GM12878 (cell line): ENCODE measurements around the gene METTL1. TPM values are rescaled to one million over a fixed set of nuclear protein-coding genes. Genes with fewer than 3 reads are reported as not detected.

ENCODE experiments used
- BHLHE40 ChIP-seq, 2 experiments: fragments of 450-650 bp in 1 of 2; IDR thresholded peaks; 2 replicates each; pipeline ENCODE4 v1.6.1; 2011 to 2017; ENCODE audit warnings: low read depth in 2 of 2, borderline replicate concordance in 1 of 2, improper control_type of control experiment in 1 of 2, low read length in 1 of 2, mild to moderate bottlenecking in 1 of 2
- GABPA ChIP-seq: IDR thresholded peaks from 2 replicates; pipeline ENCODE4 v1.6.1; 2014; ENCODE audit warnings: antibody characterized with exemption, low read depth, mild to moderate bottlenecking, inconsistent platforms
- JUND ChIP-seq: IDR thresholded peaks from 2 replicates; pipeline ENCODE4 v1.6.1; 2012; ENCODE audit warnings: low read depth, mild to moderate bottlenecking, low read length, improper control_type of control experiment, moderate library complexity
- MXI1 ChIP-seq: fragments of 150-350 bp; IDR thresholded peaks from 2 replicates; pipeline ENCODE4 v1.6.1; 2011; ENCODE audit warnings: low read depth, mild to moderate bottlenecking, inconsistent platforms, low read length, improper control_type of control experiment
- ZNF24 ChIP-seq: fragments of 450-650 bp; IDR thresholded peaks from 2 replicates; pipeline ENCODE4 v1.6.1; 2017; ENCODE audit warnings: antibody characterized with exemption, mild to moderate bottlenecking
- polyA plus RNA-seq, 11 experiments: library from polyadenylated mRNA; depleted of rRNA in 4 of 11; unstranded in 6 of 11; stranded (reverse) in 5 of 11; fragments of >200 nt; fragmentation: Nextera tagmentation in 4 of 11; fragmentation: Illumina TruSeq in 1 of 11; extraction: Ambion mirVana in 4 of 11; extraction: Trizol in 1 of 11; gene quantifications; 1 replicate in 1 of 11; 2 replicates in 10 of 11; pipeline versions ENCODE4 v1.2.1 to v1.2.3, GENCODE V29; 2011 to 2016; ENCODE audit warnings: inconsistent platforms in 2 of 11, missing spikeins in 2 of 11, low read depth in 1 of 11
- total RNA-seq, 4 experiments: library from RNA; depleted of rRNA in 3 of 4; stranded (reverse); fragments of >200 nt in 3 of 4; fragmentation: Illumina TruSeq in 1 of 4; extraction: Trizol in 1 of 4; gene quantifications; 2 replicates each; pipeline versions ENCODE4 v1.2.1 to v1.2.3, GENCODE V29; 2013 to 2021
- TF ChIP-seq, protein P1 (sequence below): fragments of 450-650 bp; IDR thresholded peaks from 2 replicates; pipeline ENCODE4 v1.6.1; 2017; ENCODE audit warnings: mild to moderate bottlenecking, low read depth, inconsistent platforms; ENCODE audit not compliant: poor library complexity, severe bottlenecking
- TF ChIP-seq, protein P2 (sequence below): IDR thresholded peaks from 2 replicates; pipeline ENCODE4 v1.6.1; 2012; ENCODE audit warnings: low read depth, low read length, improper control_type of control experiment

The METTL1 gene
- total and polyA plus RNA-seq, 10 of the 15 experiments (the other 5 are each of a cell fraction or from before 2014, with no cell fraction given) = 11.3 to 44.3 (median 30.6) TPM

DNA sequence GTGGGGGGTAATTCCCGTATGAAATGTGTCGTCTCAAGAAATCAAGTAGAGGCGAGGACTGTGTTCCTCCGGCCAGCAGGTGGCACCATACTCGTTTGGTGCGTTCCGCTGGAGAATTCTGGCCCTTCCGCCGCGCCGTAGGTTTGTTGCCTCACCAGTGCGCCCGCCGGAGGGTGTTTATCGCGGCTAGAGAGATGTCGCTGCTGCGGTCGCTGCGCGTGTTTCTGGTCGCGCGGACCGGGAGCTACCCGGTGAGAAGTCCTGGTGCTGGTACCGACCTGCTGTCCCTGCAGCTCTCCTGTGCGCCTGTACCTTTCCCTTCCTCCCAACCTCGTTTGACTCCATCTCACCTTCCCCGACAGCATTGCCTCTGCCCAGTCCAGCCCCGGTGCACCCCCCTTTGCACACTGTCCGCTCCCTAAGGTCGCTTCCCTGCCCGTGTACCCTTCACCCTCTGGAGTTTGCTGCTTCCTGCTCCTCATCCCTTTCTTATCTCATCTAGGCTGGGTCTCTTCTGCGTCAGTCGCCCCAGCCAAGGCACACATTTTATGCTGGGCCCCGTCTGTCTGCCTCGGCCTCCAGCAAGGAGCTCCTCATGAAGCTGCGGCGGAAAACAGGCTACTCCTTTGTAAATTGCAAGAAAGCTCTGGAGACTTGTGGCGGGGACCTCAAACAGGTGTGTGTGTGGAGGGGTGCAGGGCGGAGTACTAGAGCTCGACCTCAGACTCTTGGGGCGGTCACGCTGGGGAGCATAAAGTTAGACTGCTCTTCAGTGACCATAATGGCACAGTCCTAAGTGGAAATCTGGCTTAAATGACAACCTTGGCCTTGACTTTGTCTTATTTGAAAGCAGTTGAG, 10.9 kb upstream of the METTL1 start, which contains the start of gene TSFM (continued):
- TF ChIP-seq MXI1 (peak; percentile 97), BHLHE40 (IDR thresholded peaks at IDR 0.05; ENCODE audit: borderline replicate concordance in 1 of 2, low read depth in 2 of 2, low read length in 1 of 2) (peak; percentile 65 to 73; a peak in 3 of 4 replicates), JUND (no peak), GABPA (peak; percentile 59; the same call in 1 of the 2 replicates), ZNF24 (peak; percentile 43; the same call in 1 of the 2 replicates)
- TF ChIP-seq, protein P1, sequence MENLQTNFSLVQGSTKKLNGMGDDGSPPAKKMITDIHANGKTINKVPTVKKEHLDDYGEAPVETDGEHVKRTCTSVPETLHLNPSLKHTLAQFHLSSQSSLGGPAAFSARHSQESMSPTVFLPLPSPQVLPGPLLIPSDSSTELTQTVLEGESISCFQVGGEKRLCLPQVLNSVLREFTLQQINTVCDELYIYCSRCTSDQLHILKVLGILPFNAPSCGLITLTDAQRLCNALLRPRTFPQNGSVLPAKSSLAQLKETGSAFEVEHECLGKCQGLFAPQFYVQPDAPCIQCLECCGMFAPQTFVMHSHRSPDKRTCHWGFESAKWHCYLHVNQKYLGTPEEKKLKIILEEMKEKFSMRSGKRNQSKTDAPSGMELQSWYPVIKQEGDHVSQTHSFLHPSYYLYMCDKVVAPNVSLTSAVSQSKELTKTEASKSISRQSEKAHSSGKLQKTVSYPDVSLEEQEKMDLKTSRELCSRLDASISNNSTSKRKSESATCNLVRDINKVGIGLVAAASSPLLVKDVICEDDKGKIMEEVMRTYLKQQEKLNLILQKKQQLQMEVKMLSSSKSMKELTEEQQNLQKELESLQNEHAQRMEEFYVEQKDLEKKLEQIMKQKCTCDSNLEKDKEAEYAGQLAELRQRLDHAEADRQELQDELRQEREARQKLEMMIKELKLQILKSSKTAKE = no peak
- TF ChIP-seq, protein P2, sequence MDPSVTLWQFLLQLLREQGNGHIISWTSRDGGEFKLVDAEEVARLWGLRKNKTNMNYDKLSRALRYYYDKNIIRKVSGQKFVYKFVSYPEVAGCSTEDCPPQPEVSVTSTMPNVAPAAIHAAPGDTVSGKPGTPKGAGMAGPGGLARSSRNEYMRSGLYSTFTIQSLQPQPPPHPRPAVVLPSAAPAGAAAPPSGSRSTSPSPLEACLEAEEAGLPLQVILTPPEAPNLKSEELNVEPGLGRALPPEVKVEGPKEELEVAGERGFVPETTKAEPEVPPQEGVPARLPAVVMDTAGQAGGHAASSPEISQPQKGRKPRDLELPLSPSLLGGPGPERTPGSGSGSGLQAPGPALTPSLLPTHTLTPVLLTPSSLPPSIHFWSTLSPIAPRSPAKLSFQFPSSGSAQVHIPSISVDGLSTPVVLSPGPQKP = peak; percentile 61; the same call in 1 of the 2 replicates
